ENCODE results near the gene GFPT2.
A peak's percentile ranks its signal among the peaks of the same experiment; 100 is the strongest.
"Not testable (repeated sequence)": the region's sequence is repeated elsewhere in the genome, so short reads cannot be mapped to it uniquely, and the experiment has no call there.

Gene GFPT2

GRCh38 chr5:180315762-180316212, 37.3 kb downstream of the GFPT2 start:
- ATAC-seq, result peak; percentile 58
- Mint-ChIP-seq H3K36me3 (no peaks in the 10 kb centered on the region), H3K9me3 (no peaks in the 10 kb centered on the region), H3K27ac (no peak overlapping the region), H3K4me1 (peaks cover 7% of the 10 kb centered on the region), H3K4me3 (no peak overlapping the region)
- peak; percentile 76 to 89 for DNase-seq (ENCODE audit: low spot score in 2 of 2)

DNA sequence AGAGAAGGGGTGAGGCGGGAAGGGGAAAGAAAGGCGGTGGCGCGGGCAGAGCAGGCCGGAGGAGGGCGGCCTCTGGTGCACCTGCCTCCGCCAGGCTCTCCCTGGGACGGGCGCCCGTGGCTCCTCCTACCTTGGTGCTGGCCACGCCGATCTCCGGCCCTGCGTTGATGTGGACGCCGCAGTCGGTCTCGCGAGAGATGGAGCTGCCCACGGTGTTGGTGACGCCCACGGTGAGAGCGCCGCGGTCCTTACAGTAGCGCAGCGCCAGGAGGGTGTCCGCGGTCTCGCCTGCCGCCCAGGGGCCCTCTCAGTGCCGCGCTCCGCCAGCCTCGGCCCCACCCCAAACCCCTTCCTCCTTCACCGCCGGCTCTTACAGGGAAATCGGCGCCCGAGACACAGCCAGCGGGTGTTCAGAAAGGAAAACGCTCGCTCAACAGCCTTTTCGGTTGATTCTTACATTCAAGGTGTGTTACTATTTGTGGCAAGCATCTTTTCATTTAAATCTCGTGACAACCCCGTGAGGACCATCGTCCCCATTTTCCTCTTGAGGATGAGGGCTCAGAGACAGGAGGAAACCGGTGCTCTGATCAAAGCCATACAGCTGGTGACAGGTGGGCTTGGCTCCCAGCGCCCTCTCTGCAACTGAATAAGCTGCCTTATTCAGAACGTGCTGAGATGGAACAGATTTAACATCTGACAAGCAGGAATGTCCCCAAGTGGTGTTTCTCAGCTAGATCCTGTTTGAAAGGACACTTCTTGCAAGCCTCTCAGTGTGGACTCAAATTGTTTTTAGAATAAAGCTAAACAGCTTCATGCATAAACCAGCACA, 39.2 kb downstream of the GFPT2 start:
- peaks cover 7% of the 10 kb centered on the region for H3K4me1 Mint-ChIP-seq
- DNase-seq (ENCODE audit: low spot score in 2 of 2), result peak in 1 of 2 donors; percentile 68
- H3K9me3 Mint-ChIP-seq, result no peaks in the 10 kb centered on the region
- peak overlapping the region; percentile 62 for H3K4me3 Mint-ChIP-seq
- peak overlapping the region; percentile 63 for H3K27ac Mint-ChIP-seq
- peak; percentile 97 for ATAC-seq
- no peaks in the 10 kb centered on the region for H3K36me3 Mint-ChIP-seq

GRCh38 chr5:180311216-180311615, 41.9 kb downstream of the GFPT2 start:
- H3K36me3 Mint-ChIP-seq, result no peaks in the 10 kb centered on the region
- DNase-seq (ENCODE audit: low spot score in 2 of 2) (no peak), ATAC-seq (no peak)
- H3K4me1 Mint-ChIP-seq, result peaks cover 7% of the 10 kb centered on the region
- no peaks in the 10 kb centered on the region for H3K9me3 Mint-ChIP-seq
- no peak overlapping the region for H3K4me3 Mint-ChIP-seq
- H3K27ac Mint-ChIP-seq, result no peak overlapping the region

- no peaks in the 10 kb centered on the region for H3K36me3 Mint-ChIP-seq
- no peak for ATAC-seq
- H3K4me1 Mint-ChIP-seq, result no peaks in the 10 kb centered on the region
These were observed 46.3 kb downstream of the GFPT2 start for GRCh38 chr5:180306796-180307195.

DNA sequence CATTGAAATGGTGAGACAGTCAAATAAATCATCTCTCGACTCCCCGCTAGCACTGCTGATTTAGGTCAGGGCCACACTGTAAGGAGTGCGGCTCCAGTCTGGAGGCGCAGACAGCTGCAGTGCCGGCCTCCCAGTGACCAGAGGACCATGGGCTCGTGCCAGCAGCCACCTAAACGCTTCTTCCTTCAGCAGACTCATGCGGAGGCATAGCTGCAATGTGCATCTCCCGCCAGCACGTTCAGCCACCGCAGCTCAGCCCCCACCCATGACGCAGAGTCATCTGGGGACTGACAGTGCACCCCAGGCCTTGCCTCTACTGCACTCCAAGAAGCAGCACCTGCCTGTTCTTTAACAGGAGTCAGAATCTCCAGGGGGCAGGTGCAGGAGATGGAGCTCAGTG, 47.7 kb downstream of the GFPT2 start:
- ATAC-seq, result no peak
- Mint-ChIP-seq H3K27ac (no peak overlapping the region), H3K4me1 (no peaks in the 10 kb centered on the region), H3K4me3 (no peak overlapping the region), H3K9me3 (no peaks in the 10 kb centered on the region), H3K36me3 (no peaks in the 10 kb centered on the region)
- no peak for DNase-seq (ENCODE audit: low spot score in 2 of 2)

More at GRCh38 chr5:180306796-180307195, 46.3 kb downstream of the GFPT2 start:
- Mint-ChIP-seq H3K9me3 (no peaks in the 10 kb centered on the region), H3K27ac (no peak overlapping the region), H3K4me3 (no peak overlapping the region)
- DNase-seq (ENCODE audit: low spot score in 2 of 2), result no peak

DNA sequence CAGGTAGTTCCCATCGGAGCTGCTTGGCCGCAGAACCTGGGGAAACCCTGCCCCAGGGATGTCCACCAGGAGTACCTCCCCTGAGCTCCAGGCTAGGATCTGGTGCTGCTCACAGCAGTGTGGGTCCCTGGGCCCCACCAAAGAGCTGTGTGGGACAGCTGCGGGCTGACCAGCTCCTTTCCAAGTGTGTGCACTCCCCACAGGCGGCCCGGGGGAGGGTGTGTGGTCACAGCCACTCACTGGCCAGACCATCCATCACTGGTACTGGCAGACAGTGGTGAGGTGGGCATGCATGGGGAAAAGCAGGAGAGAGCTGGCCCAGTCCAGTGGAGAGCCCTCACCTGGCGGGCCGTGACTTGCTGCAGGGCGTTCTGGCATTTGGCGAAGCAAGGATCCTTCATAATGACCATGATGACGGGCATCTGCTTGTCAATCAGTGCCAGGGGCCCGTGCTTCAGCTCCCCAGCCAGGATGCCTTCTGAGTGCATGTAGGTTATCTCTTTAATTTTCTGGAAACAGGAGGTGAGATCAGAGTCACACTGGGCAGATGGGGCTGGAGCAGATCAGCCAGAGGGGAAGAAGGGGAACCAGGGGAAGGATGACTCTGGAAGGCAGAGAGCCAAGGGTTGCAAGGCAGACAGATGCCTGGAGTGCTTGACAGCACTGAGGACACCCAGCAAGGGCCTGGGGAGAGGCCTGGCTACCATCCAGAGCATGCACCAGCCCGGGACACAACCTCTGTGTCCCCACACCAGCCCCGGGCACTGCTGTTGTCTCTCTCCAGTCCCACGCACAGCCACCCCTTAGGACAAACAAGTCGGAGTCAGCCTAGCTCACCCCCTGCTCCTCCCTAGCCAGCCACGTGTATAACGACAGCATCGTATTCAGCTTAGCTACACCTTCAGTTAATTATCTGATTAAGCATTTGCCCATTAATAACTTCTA, 48.4 kb downstream of the GFPT2 start:
- ATAC-seq (peak; percentile 22), DNase-seq (ENCODE audit: low spot score in 2 of 2) (no peak)
- Mint-ChIP-seq H3K9me3 (no peaks in the 10 kb centered on the region), H3K4me3 (no peak overlapping the region), H3K36me3 (no peaks in the 10 kb centered on the region), H3K27ac (no peak overlapping the region), H3K4me1 (no peaks in the 10 kb centered on the region)

GRCh38 chr5:180304016-180304292, 49.2 kb downstream of the GFPT2 start:
- no peak overlapping the region for H3K4me3 Mint-ChIP-seq
- H3K36me3 Mint-ChIP-seq, result no peaks in the 10 kb centered on the region
- no peaks in the 10 kb centered on the region for H3K4me1 Mint-ChIP-seq
- no peaks in the 10 kb centered on the region for H3K9me3 Mint-ChIP-seq
- no peak overlapping the region for H3K27ac Mint-ChIP-seq
- ATAC-seq, result no peak
- DNase-seq (ENCODE audit: low spot score in 2 of 2), result no peak

- Mint-ChIP-seq H3K4me3 (no peak overlapping the region), H3K4me1 (no peaks in the 10 kb centered on the region), H3K36me3 (no peaks in the 10 kb centered on the region), H3K27ac (no peak overlapping the region), H3K9me3 (no peaks in the 10 kb centered on the region)
- DNase-seq (ENCODE audit: low spot score in 2 of 2), result no peak
- no peak for ATAC-seq
These were observed 49.7 kb downstream of the GFPT2 start for GRCh38 chr5:180303226-180304015.

- Mint-ChIP-seq H3K4me3 (no peak overlapping the region), H3K4me1 (no peaks in the 10 kb centered on the region), H3K36me3 (no peaks in the 10 kb centered on the region), H3K27ac (no peak overlapping the region), H3K9me3 (no peaks in the 10 kb centered on the region)
- ATAC-seq (no peak), DNase-seq (ENCODE audit: low spot score in 2 of 2) (no peak)
These were observed 50.9 kb downstream of the GFPT2 start for GRCh38 chr5:180302256-180302655.

DNA sequence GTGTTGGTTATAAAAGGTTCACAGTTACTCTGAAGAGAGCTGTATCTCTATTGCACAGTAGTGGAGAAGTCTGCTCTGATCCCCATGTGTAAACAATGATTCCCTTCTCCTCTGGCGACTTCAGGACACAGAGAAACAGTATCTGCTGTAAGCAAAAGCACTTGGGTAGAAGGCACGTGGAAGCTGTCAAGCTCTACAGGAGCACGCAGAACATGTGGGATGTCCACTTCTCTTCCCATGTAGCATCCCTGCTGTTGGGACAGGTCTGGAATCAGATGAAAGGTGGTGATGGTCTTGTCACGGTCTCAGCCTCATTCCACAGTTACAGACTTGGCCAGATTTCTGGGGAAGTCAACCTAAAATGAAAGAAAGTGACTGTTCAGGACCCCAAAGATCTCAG, 51.9 kb downstream of the GFPT2 start:
- H3K4me3 Mint-ChIP-seq, result no peak overlapping the region
- H3K36me3 Mint-ChIP-seq, result no peaks in the 10 kb centered on the region
- ATAC-seq, result no peak
- no peaks in the 10 kb centered on the region for H3K4me1 Mint-ChIP-seq
- H3K27ac Mint-ChIP-seq, result no peak overlapping the region
- no peak for DNase-seq (ENCODE audit: low spot score in 2 of 2)
- H3K9me3 Mint-ChIP-seq, result no peaks in the 10 kb centered on the region

- DNase-seq (ENCODE audit: low spot score in 2 of 2), result no peak
- no peaks in the 10 kb centered on the region for H3K4me1 Mint-ChIP-seq
- H3K4me3 Mint-ChIP-seq, result no peak overlapping the region
- no peaks in the 10 kb centered on the region for H3K9me3 Mint-ChIP-seq
- no peaks in the 10 kb centered on the region for H3K36me3 Mint-ChIP-seq
- ATAC-seq, result no peak
- no peak overlapping the region for H3K27ac Mint-ChIP-seq
These were observed 53.6 kb downstream of the GFPT2 start for GRCh38 chr5:180299526-180299925.

DNA sequence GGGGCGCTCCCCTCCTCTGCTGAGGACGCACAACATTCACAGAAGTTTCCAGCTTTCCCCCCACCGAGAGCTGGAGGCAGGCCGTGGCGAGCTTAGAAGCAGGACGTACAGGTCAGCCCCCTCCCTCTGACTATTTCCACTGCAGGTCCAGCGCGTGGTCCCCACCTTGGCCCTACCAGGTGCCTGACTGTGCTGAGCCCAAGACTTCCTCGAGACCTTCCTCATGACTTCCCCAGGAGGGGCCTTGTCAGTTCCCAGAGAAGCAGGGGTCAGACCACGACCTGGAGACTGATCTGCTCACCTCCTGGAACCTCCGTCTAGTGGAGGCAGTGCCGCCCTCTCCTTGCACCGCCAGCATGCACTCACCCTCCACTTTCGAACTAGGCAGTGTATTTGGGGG, 54.1 kb downstream of the GFPT2 start:
- not testable (repeated sequence) for H3K27ac Mint-ChIP-seq, H3K4me3 Mint-ChIP-seq, ATAC-seq

DNA sequence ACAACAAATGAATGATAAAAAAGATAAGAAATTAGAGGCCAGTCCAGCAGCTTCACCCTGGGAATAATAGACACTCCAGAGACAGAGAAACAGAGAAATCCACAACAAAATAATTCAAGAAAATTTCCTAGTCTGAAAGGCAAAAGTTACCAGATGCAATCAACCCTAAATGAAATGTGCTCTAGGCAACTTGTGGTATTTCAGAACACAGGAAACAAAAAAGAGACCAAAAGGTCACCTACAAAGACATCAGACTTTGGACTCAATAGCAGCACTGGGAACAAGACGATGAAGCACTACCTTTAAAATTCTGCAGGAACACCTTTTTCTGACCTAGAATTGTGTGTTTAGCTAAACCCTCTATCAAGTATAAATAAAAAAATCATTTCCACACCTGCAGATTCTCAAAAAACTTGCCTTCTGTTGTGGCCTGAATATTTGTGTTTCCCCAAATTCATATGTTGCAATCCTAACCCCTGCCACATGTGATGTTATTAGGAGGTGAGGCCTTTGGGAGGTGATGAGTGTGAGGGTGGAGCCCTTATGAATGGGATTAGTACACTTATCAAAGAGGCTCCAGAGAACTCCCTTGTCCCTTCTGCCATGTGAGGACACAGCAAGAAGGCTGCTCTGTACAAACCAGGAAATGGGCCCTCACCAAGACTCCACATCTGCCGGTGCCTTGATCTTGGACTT, 55.4 kb downstream of the GFPT2 start:
- Mint-ChIP-seq H3K4me3 (no peak overlapping the region), H3K9me3 (no peaks in the 10 kb centered on the region), H3K36me3 (peaks cover 11% of the 10 kb centered on the region), H3K27ac (no peak overlapping the region), H3K4me1 (peaks cover 11% of the 10 kb centered on the region)
- DNase-seq (ENCODE audit: low spot score in 2 of 2) (no peak), ATAC-seq (no peak)

More for the DNA sequence above, 54.1 kb downstream of the GFPT2 start:
- not testable (repeated sequence) for DNase-seq (ENCODE audit: low spot score in 2 of 2); H3K4me1 Mint-ChIP-seq; H3K36me3 Mint-ChIP-seq; H3K9me3 Mint-ChIP-seq

DNA sequence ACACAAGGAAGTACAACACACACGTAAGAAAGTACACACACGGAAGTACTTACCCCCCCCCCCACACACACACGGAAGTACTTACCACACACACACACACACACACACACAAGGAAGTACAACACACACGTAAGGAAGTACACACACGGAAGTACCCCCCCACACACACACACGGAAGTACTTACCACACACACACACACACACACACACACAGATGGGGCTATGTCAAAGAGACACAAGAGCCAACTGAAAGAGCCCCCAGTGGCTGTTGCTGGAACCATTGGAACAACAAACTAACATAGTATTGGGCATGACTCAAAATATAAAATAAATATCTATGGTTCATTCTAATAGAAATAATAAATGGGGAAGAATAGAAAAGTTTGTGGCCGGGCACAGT, 56.4 kb downstream of the GFPT2 start:
- DNase-seq (ENCODE audit: low spot score in 2 of 2), result no peak
- no peak for ATAC-seq
- peaks cover 14% of the 10 kb centered on the region for H3K4me1 Mint-ChIP-seq
- H3K4me3 Mint-ChIP-seq, result no peak overlapping the region
- peaks cover 14% of the 10 kb centered on the region for H3K36me3 Mint-ChIP-seq
- no peaks in the 10 kb centered on the region for H3K9me3 Mint-ChIP-seq
- no peak overlapping the region for H3K27ac Mint-ChIP-seq
